GM21528 (cell line): ENCODE results near the gene EN1.

ENCODE experiments used
- ATAC-seq: cut with Tn5 transposase; IDR thresholded peaks from one replicate; pipeline ENCODE4 v1.9.1; 2021; ENCODE audit warnings: mild to moderate bottlenecking, moderate library complexity; ENCODE audit not compliant: unreplicated experiment, low FRiP score

EN1 gene

GRCh38 chr2:118846953-118847761 lies at the start of gene EN1:
Gene EN1 (minus strand): TSS chr2:118847648. CDS start chr2:118847167, 481 bp downstream.
- ATAC-seq, result no peak

DNA sequence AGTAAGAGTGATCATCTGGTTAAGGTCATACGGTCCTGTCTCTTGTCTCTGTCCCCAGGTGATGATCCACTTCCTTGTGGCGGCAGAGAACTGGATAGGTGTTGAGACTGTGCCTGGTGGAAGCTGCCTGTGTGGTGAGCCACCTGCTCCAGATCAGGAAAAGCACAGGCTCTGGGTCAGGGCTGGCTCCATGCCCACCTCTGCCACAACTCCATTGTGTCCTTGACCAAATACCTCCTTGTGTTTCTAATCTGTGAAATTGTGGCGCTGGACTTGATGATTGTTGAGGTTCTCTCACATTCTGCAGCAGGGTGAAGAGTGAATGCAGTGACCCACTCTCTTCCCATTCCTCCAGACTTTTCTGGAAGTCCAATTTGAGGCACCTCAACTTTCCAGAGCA lies 45.7 kb upstream of the EN1 start:
- ATAC-seq, result no peak

DNA sequence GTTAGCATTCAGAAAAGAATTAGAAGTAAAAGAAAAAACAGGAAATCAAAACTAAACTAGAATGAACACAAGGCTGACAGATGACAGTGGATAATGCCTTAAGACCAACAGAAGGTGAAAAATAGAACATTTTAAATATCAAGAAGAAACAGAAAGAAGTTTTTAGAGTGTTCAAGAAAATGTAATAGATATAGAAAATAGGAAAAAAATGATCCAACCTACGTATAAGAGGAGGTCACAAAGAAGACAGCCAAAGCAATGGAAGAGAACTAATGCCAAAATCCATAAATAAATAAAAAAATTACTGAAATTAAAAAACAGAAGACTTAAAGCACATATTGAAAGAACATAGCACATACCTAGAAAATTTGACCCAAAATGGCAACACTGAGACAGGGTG lies 42.5 kb upstream of the EN1 start:
- no peak for ATAC-seq

- no peak for ATAC-seq
Observed at GRCh38 chr2:118883792-118884191, 36.3 kb upstream of the EN1 start.

DNA sequence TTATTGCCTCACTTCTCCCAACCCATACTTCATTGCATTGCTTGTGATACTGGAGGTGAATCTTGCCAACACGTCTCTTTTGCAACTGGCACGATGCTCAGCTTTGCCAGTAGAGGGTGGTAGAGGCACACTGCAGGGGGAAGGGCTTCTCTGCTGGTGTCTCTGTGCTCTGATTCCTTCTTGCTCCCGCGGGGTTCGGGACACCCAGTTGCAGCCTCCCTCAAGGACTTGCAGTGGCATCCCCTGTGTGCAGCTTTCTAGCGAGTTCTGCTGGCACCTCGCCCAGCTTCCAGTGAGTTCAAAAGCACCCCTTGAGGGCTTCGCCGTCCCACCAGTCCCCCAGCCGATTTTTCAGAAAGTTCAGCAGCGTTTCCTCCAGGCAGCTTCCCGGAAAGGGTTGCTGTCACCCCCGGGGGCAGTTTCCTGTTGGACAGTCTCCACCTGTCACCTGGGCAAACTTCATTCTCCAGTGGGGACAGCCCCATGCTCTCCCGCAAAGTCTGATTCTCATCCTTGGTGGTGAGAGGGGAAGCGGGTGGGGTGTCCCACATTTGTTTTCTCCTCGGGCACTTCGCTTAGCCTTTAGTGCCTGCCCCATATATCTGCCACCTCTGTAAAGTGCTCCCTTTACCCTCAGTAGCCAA lies 35.4 kb upstream of the EN1 start:
- ATAC-seq, result peak; percentile 66

- peak; percentile 91 for ATAC-seq
Observed at GRCh38 chr2:118881490-118882129, 34.2 kb upstream of the EN1 start.

DNA sequence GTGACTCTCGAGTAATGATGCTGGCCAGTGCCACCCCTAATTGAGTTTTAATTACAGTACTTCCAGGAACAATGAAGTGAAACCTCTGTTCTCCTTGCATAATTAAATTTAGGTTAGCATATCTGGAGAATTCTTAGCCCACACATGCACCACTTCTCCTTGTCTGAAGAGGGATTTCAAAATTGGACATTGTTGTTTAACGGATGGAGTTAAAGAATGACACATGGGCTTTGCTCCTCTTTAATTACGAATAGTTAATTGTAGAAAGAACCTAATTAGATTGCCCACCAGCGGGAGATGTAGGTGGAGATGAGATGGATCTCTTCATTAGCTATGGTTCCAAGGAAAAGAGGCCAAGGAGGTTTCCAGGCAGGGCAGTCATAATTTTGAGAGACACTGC lies 33.1 kb upstream of the EN1 start:
- no peak for ATAC-seq

- no peak for ATAC-seq
Observed at GRCh38 chr2:118878531-118879149, 31.2 kb upstream of the EN1 start.

DNA sequence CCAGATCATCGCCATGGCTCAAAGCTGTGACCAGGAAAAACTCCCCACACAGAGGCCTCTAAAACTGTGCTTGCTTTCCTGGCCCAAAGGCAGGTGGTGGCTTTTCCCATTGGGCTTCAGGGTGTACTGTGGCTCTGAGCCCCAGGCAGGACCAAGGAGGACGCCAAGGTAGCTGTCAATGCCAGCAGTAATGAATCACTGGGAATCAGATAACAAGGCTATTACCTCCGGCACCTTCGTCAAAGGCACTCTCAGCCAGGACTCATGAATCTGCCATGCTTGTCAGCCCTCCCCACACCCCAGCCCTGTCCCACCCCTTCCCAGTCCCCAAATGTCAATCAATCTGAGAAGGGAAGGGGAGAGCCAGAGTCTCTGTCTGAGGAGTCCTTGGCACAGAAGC lies 27.9 kb upstream of the EN1 start:
- no peak for ATAC-seq

- no peak for ATAC-seq
Observed at GRCh38 chr2:118874324-118874723, 26.9 kb upstream of the EN1 start.

DNA sequence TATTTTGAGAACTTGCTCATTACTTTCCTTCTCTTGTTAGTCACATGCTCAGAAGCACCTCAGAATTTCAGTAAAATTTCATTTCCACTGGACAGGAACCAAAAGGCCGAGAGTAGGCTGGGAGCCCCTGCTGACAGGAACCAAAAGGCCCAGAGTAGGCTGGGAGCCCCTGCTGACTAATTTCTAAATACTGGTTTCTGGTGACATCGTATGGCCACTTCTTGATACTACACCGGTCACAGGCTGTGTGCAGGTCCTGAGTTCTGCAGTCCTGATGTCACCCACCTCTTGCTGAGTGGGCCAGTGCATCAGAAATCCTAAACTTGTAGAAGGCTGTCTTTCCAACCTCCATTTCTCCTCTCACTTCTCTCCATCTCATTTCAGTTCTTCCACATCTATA lies 17.7 kb upstream of the EN1 start:
- ATAC-seq, result peak; percentile 95

DNA sequence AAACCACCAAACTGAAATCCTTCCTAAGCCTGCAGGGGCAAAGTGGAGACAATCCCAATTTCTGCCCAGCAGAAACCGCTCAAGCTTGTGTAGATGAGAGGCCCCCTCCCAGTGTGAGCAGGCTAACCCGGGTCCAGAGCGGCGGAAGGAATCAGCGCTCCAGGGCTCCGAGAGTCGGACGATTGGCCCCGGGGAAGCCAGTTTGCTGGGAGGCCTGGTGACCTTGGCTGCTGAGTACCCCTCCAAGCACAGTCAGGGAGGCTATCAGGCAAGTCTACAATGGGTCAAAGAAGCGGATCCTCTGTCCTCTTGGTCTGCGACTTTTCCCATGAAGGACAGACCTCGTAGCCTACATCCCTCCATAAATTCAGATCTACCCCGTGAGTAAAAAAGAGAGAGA lies 16.8 kb upstream of the EN1 start:
- ATAC-seq, result no peak

GRCh38 chr2:118861731-118862130 lies 14.3 kb upstream of the EN1 start:
- ATAC-seq, result no peak

DNA sequence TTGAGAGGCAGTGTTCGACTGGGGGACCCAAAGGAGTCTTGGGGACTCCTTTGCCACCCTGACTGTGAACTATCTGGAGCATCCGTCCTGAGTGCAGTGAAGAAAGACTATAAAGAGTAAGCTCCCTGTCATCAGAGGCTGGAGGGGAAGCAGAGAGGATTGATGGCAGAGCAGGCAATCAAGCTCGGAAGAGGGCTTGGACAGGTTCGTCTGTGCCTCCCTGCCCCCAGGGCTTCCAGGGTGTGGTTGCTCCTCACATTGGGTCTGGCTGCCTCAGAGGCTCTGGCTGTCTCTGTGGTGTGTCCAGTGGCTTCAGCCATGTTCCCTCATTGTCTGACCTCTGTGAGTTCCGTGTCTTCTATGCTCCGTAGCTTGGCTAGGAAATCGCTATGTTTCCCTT lies 13.8 kb upstream of the EN1 start:
- ATAC-seq, result no peak

DNA sequence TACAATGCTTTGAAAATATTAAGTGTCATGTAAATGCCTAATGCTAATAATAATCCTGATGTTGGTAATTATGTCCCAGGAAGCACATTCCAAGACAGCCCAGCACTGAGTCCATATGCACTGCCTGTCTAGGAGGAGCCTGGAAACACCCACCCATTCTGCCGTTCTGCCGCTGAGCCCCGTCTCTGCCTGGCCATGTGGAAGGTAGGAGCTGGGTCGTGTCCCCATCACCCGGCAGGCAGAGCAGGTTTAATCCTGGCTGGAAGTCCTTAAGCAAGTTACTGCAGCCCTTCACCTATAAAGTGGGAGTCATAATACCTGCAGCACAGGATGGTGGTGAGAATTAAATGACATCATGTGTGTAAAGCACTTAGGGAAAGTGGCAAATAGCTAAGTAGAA lies 13.1 kb upstream of the EN1 start:
- ATAC-seq, result no peak

- ATAC-seq, result no peak
Observed at GRCh38 chr2:118859157-118859770, 11.8 kb upstream of the EN1 start.

GRCh38 chr2:118858485-118859156 lies 11.2 kb upstream of the EN1 start:
- no peak for ATAC-seq

GRCh38 chr2:118857677-118858484 lies 10.4 kb upstream of the EN1 start:
- no peak for ATAC-seq

- ATAC-seq, result no peak
Observed at GRCh38 chr2:118856978-118857676, 9.7 kb upstream of the EN1 start.
